ENCODE results near the gene RAMAC.

DNA sequence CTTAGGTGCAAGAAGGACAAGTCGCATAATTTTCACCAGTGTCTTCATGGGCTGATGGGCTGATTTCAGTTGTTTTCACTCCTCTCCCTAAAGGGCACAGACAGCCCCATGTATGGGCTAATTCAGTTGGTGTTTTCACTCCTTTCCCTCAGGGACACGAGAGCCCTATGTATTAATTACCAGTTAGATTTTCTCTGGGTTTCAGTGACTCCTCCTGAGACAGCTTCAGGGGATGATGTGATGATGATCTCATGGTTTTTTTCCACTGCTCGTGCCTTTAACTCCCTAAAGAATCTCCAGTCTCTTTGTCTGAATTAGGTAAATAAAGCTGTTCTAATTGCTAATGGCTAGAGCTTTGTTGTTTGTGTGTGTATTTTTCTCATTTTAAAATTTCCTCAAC, 9.9 kb downstream of the RAMAC start:
- TF ChIP-seq JUND (IDR thresholded peaks at IDR 0.05; ENCODE audit: low read length) (no peak), NRF1 (IDR thresholded peaks at IDR 0.05; ENCODE audit: low read depth, low read length) (no peak), NANOG (IDR thresholded peaks at IDR 0.05; ENCODE audit: insufficient read depth, low read depth, low read length, poor library complexity, severe bottlenecking) (no peak), RFX5 (IDR thresholded peaks at IDR 0.05; ENCODE audit: borderline replicate concordance, low read depth, low read length) (no peak), SRF (IDR thresholded peaks at IDR 0.05; ENCODE audit: low read depth, low read length) (no peak), EP300 (IDR thresholded peaks at IDR 0.05; ENCODE audit: borderline replicate concordance in 1 of 2, low read depth in 2 of 2, low read length in 2 of 2) (no peak), YY1 (IDR thresholded peaks at IDR 0.05; ENCODE audit: low read depth, low read length) (no peak), KDM5A (IDR thresholded peaks at IDR 0.05; ENCODE audit: low read length) (no peak), PHF8 (conservative IDR thresholded peaks at IDR 0.05; ENCODE audit: low read depth, low read length) (no peak), POLR2A (IDR thresholded peaks at IDR 0.05; ENCODE audit: control extremely low read depth in 1 of 2, low read depth in 2 of 2, low read length in 2 of 2) (no peak)
- TF ChIP-seq, protein P1, sequence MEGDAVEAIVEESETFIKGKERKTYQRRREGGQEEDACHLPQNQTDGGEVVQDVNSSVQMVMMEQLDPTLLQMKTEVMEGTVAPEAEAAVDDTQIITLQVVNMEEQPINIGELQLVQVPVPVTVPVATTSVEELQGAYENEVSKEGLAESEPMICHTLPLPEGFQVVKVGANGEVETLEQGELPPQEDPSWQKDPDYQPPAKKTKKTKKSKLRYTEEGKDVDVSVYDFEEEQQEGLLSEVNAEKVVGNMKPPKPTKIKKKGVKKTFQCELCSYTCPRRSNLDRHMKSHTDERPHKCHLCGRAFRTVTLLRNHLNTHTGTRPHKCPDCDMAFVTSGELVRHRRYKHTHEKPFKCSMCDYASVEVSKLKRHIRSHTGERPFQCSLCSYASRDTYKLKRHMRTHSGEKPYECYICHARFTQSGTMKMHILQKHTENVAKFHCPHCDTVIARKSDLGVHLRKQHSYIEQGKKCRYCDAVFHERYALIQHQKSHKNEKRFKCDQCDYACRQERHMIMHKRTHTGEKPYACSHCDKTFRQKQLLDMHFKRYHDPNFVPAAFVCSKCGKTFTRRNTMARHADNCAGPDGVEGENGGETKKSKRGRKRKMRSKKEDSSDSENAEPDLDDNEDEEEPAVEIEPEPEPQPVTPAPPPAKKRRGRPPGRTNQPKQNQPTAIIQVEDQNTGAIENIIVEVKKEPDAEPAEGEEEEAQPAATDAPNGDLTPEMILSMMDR (IDR thresholded peaks at IDR 0.05; ENCODE audit: control extremely low read depth in 1 of 3, insufficient read depth in 1 of 3, low read depth in 1 of 3, low read length in 3 of 3) = no peak
- TF ChIP-seq, protein P2, sequence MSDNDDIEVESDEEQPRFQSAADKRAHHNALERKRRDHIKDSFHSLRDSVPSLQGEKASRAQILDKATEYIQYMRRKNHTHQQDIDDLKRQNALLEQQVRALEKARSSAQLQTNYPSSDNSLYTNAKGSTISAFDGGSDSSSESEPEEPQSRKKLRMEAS (IDR thresholded peaks at IDR 0.05) = no peak
